ENCODE results near the gene GLIS1.

DNA sequence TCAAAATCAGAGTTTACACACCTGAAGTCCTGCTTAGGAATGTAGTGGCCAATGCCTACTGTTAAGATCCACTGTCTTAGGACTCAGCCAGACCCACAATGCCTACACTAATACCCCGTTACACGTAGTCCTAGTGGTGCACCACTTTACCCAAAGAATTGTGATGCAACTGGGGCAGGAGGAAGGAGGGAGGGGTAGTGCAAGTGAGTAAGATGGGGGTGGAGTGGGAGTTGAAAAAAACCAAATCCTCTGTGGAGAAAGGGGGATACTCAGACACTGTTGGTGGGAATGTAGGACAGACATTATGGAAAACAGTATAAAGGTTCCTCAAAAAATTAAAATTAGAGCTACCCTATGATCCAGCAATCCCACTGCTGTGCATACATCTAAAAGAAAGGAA is 19.5 kb downstream of the GLIS1 start:
- TF ChIP-seq, protein P1, sequence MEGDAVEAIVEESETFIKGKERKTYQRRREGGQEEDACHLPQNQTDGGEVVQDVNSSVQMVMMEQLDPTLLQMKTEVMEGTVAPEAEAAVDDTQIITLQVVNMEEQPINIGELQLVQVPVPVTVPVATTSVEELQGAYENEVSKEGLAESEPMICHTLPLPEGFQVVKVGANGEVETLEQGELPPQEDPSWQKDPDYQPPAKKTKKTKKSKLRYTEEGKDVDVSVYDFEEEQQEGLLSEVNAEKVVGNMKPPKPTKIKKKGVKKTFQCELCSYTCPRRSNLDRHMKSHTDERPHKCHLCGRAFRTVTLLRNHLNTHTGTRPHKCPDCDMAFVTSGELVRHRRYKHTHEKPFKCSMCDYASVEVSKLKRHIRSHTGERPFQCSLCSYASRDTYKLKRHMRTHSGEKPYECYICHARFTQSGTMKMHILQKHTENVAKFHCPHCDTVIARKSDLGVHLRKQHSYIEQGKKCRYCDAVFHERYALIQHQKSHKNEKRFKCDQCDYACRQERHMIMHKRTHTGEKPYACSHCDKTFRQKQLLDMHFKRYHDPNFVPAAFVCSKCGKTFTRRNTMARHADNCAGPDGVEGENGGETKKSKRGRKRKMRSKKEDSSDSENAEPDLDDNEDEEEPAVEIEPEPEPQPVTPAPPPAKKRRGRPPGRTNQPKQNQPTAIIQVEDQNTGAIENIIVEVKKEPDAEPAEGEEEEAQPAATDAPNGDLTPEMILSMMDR (IDR thresholded peaks at IDR 0.05; ENCODE audit: low read depth, low read length, poor library complexity, severe bottlenecking): no peak
- no peak for TF ChIP-seq EZH2phosphoT487 (IDR thresholded peaks at IDR 0.05; ENCODE audit: borderline replicate concordance, low read length)

Data from DOHH2 (cell line).